ENCODE measurements around the gene UBE2D2. TPM values are rescaled to one million over a fixed set of nuclear protein-coding genes. Genes with fewer than 3 reads are reported as not detected.

UBE2D2 gene
- total and polyA plus RNA-seq, 2 of the 13 experiments (the other 11 are each of a cell fraction or from before 2014, with no cell fraction given) = 79.1 to 109 TPM

DNA sequence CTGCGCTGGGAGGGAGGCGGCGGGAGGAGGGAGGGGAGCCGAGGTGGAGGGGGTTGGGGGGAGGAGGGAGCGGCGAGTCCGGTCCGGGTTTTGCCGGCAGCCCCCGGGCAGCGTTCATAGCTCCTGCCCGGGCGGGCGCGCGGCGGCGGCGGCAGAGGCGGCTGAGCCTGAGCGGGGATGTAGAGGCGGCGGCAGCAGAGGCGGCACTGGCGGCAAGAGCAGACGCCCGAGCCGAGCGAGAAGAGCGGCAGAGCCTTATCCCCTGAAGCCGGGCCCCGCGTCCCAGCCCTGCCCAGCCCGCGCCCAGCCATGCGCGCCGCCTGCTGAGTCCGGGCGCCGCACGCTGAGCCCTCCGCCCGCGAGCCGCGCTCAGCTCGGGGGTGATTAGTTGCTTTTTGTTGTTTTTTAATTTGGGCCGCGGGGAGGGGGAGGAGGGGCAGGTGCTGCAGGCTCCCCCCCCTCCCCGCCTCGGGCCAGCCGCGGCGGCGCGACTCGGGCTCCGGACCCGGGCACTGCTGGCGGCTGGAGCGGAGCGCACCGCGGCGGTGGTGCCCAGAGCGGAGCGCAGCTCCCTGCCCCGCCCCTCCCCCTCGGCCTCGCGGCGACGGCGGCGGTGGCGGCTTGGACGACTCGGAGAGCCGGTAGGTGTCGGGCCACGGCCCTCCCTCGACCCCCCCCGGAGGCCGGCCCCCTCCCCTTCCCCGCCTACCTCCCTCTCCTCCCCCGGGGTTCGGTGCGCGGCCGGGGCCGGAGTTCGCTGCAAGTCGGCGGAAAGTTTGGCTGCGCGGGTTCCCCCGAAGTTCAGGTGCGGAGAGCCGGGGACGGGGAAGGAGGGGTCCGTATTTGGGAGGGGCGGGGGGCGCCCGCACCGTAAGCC lies 87.3 kb downstream of the UBE2D2 start, which contains the start of gene CXXC5 (continued):
- TF ChIP-seq, protein P1, sequence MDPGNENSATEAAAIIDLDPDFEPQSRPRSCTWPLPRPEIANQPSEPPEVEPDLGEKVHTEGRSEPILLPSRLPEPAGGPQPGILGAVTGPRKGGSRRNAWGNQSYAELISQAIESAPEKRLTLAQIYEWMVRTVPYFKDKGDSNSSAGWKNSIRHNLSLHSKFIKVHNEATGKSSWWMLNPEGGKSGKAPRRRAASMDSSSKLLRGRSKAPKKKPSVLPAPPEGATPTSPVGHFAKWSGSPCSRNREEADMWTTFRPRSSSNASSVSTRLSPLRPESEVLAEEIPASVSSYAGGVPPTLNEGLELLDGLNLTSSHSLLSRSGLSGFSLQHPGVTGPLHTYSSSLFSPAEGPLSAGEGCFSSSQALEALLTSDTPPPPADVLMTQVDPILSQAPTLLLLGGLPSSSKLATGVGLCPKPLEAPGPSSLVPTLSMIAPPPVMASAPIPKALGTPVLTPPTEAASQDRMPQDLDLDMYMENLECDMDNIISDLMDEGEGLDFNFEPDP (CRISPR knock-in tag; conservative IDR thresholded peaks at IDR 0.05) = no peak
- TF ChIP-seq MYC (CRISPR knock-in tag; IDR thresholded peaks at IDR 0.05; ENCODE audit: borderline replicate concordance) (peak; percentile 37; the same call in 1 of the 2 replicates), SATB2 (CRISPR knock-in tag; IDR thresholded peaks at IDR 0.05) (no peak), ZNF331 (CRISPR knock-in tag; IDR thresholded peaks at IDR 0.05) (0 out of 2 replicates have a peak, but pooled peaks have one; percentile 30), ZNF768 (CRISPR knock-in tag; IDR thresholded peaks at IDR 0.05) (no peak; the same call in 1 of the 2 replicates), ZNF777 (CRISPR knock-in tag; IDR thresholded peaks at IDR 0.05) (peak; percentile 48; the same call in 1 of the 2 replicates), SMARCC2 (IDR thresholded peaks at IDR 0.05) (no peak), MXD4 (CRISPR knock-in tag; IDR thresholded peaks at IDR 0.05) (no peak), TOPORS (CRISPR knock-in tag; IDR thresholded peaks at IDR 0.05) (no peak), ZNF484 (CRISPR knock-in tag; IDR thresholded peaks at IDR 0.05; ENCODE audit: borderline replicate concordance, low read depth) (no peak), SAP130 (CRISPR knock-in tag; IDR thresholded peaks at IDR 0.05; ENCODE audit: low read depth) (peak; percentile 70), REXO4 (CRISPR knock-in tag; IDR thresholded peaks at IDR 0.05; ENCODE audit: borderline replicate concordance) (no peak), ZNF263 (CRISPR knock-in tag; IDR thresholded peaks at IDR 0.05) (peak; percentile 79), ZNF550 (CRISPR knock-in tag; IDR thresholded peaks at IDR 0.05; ENCODE audit: borderline replicate concordance) (no peak), ASH2L (IDR thresholded peaks at IDR 0.05; ENCODE audit: insufficient read length, low read depth, low read length) (peak; percentile 59), ZNF205 (CRISPR knock-in tag; IDR thresholded peaks at IDR 0.05) (no peak), JUNB (CRISPR knock-in tag; IDR thresholded peaks at IDR 0.05; ENCODE audit: borderline replicate concordance) (no peak)
- TF ChIP-seq, protein P2, sequence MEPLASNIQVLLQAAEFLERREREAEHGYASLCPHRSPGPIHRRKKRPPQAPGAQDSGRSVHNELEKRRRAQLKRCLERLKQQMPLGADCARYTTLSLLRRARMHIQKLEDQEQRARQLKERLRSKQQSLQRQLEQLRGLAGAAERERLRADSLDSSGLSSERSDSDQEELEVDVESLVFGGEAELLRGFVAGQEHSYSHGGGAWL (CRISPR knock-in tag; IDR thresholded peaks at IDR 0.05) = peak; percentile 54; the same call in 1 of the 2 replicates
- TF ChIP-seq, protein P3, sequence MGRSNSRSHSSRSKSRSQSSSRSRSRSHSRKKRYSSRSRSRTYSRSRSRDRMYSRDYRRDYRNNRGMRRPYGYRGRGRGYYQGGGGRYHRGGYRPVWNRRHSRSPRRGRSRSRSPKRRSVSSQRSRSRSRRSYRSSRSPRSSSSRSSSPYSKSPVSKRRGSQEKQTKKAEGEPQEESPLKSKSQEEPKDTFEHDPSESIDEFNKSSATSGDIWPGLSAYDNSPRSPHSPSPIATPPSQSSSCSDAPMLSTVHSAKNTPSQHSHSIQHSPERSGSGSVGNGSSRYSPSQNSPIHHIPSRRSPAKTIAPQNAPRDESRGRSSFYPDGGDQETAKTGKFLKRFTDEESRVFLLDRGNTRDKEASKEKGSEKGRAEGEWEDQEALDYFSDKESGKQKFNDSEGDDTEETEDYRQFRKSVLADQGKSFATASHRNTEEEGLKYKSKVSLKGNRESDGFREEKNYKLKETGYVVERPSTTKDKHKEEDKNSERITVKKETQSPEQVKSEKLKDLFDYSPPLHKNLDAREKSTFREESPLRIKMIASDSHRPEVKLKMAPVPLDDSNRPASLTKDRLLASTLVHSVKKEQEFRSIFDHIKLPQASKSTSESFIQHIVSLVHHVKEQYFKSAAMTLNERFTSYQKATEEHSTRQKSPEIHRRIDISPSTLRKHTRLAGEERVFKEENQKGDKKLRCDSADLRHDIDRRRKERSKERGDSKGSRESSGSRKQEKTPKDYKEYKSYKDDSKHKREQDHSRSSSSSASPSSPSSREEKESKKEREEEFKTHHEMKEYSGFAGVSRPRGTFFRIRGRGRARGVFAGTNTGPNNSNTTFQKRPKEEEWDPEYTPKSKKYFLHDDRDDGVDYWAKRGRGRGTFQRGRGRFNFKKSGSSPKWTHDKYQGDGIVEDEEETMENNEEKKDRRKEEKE (IDR thresholded peaks at IDR 0.05) = no peak
- TF ChIP-seq, protein P4, sequence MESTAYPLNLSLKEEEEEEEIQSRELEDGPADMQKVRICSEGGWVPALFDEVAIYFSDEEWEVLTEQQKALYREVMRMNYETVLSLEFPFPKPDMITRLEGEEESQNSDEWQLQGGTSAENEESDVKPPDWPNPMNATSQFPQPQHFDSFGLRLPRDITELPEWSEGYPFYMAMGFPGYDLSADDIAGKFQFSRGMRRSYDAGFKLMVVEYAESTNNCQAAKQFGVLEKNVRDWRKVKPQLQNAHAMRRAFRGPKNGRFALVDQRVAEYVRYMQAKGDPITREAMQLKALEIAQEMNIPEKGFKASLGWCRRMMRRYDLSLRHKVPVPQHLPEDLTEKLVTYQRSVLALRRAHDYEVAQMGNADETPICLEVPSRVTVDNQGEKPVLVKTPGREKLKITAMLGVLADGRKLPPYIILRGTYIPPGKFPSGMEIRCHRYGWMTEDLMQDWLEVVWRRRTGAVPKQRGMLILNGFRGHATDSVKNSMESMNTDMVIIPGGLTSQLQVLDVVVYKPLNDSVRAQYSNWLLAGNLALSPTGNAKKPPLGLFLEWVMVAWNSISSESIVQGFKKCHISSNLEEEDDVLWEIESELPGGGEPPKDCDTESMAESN (CRISPR knock-in tag; conservative IDR thresholded peaks at IDR 0.05) = no peak
- TF ChIP-seq, protein P5, sequence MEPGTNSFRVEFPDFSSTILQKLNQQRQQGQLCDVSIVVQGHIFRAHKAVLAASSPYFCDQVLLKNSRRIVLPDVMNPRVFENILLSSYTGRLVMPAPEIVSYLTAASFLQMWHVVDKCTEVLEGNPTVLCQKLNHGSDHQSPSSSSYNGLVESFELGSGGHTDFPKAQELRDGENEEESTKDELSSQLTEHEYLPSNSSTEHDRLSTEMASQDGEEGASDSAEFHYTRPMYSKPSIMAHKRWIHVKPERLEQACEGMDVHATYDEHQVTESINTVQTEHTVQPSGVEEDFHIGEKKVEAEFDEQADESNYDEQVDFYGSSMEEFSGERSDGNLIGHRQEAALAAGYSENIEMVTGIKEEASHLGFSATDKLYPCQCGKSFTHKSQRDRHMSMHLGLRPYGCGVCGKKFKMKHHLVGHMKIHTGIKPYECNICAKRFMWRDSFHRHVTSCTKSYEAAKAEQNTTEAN (CRISPR knock-in tag; conservative IDR thresholded peaks at IDR 0.05) = no peak
